Right atrium auricular region (tissue), 2 donors: ENCODE results near the gene C2orf49. TPM values are rescaled to one million over a fixed set of nuclear protein-coding genes. Genes with fewer than 3 reads are reported as not detected.
"Not testable (repeated sequence)": the region's sequence is repeated elsewhere in the genome, so short reads cannot be mapped to it uniquely, and the experiment has no call there.

Source experiments
- DNase-seq: peaks from one replicate; pipeline ENCODE4 v3.0.0-alpha.2; 2019; ENCODE audit warnings: low spot score
- H3K27ac ChIP-seq, 2 donors: fragments of 200-600 bp; sonication (generic); 1 replicate in 1 of 2; 2 replicates in 1 of 2; pipeline ENCODE4 v1.5.1; 2016 to 2019
- H3K27me3 ChIP-seq, 2 donors: fragments of 200-600 bp; sonication (generic); one replicate each; pipeline versions ENCODE4 v1.5.1 to v1.6.0; 2017 to 2019
- H3K36me3 ChIP-seq: fragments of 200-600 bp; sonication (generic); one replicate; pipeline ENCODE4 v1.5.1; 2016
- H3K4me1 ChIP-seq, 2 donors: fragments of 200-600 bp; sonication (generic); one replicate each; pipeline versions ENCODE4 v1.5.1 to v1.6.0; 2017 to 2019
- H3K4me3 ChIP-seq, 2 donors: fragments of 200-600 bp; sonication (generic); 1 replicate in 1 of 2; 2 replicates in 1 of 2; pipeline ENCODE4 v1.5.1; 2017 to 2019; ENCODE audit warnings: mild to moderate bottlenecking in 1 of 2, moderate library complexity in 1 of 2
- H3K9me3 ChIP-seq, 2 donors: fragments of 200-600 bp; sonication (generic); one replicate each; pipeline ENCODE4 v1.5.1; 2019
- total RNA-seq, 2 donors: library from RNA; depleted of rRNA; stranded (reverse); fragments of >200 nt; gene quantifications; one replicate each; pipeline ENCODE4 v1.1.0, GENCODE V29; 2016
- TF ChIP-seq, protein P1 (sequence below), 2 donors: fragments of 200-600 bp; sonication (generic); IDR thresholded peaks; one replicate each; pipeline ENCODE4 v1.5.1; 2019; ENCODE audit warnings: antibody characterized with exemption in 2 of 2

The C2orf49 gene
- total RNA-seq, 2 donors from 2014 or later, result 15.5 to 18.0 TPM

DNA sequence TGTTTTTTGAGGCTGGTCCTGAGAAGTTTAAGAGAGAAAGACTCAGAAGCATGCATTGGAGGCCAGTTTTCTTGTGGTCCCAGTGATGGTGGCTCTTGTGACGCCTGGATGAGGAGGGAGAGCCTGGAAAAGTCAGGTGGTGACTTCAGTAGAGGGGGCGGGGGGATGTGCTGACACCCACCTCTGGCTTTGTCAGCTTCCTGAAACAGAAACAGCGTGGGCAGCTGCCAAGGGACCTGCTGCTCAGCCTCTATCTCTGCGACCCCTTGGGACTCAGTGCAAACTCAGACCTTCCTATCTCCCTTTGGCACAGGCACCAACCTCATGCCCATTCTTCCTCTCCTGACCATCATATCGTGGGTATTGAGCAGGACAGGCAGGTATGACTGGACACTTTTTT lies 14.2 kb upstream of the C2orf49 start:
- Histone ChIP-seq H3K9me3 (no peaks in the 10 kb centered on the region), H3K4me3 (no peak overlapping the region), H3K27ac (no peak overlapping the region), H3K4me1 (peaks cover 0 to 20% of the 10 kb centered on the region in 2 donors), H3K36me3 (peaks cover 3% of the 10 kb centered on the region), H3K27me3 (no peaks in the 10 kb centered on the region)
- TF ChIP-seq, protein P1, sequence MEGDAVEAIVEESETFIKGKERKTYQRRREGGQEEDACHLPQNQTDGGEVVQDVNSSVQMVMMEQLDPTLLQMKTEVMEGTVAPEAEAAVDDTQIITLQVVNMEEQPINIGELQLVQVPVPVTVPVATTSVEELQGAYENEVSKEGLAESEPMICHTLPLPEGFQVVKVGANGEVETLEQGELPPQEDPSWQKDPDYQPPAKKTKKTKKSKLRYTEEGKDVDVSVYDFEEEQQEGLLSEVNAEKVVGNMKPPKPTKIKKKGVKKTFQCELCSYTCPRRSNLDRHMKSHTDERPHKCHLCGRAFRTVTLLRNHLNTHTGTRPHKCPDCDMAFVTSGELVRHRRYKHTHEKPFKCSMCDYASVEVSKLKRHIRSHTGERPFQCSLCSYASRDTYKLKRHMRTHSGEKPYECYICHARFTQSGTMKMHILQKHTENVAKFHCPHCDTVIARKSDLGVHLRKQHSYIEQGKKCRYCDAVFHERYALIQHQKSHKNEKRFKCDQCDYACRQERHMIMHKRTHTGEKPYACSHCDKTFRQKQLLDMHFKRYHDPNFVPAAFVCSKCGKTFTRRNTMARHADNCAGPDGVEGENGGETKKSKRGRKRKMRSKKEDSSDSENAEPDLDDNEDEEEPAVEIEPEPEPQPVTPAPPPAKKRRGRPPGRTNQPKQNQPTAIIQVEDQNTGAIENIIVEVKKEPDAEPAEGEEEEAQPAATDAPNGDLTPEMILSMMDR (IDR thresholded peaks at IDR 0.05), result no peak
- no peak for DNase-seq

GRCh38 chr2:105324101-105324500 lies 13.2 kb upstream of the C2orf49 start:
- TF ChIP-seq, protein P1 (IDR thresholded peaks at IDR 0.05), result no peak
- Histone ChIP-seq H3K4me3 (no peak overlapping the region), H3K36me3 (peaks cover 3% of the 10 kb centered on the region)

DNA sequence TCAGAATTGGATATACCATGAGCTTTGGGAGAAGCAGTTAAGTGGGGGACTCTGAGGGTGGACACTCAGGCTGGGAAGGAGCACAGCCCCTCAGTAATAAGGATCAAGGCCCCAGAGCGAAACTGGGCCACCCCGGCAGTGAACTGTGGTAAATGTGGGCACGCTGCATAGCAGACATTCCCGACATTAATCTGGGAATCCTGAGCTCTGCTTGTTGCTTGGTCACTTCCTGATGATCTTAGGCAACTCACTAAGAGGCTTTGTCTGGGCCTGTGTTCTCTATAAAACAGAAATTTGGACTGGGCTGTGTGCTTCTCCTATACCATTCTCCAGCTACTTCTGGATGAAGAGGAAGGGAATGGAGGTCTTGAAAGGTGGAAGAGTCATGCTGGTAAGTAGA lies 12.6 kb upstream of the C2orf49 start:
- no peak overlapping the region for H3K4me3 ChIP-seq
- H3K27ac ChIP-seq, result no peak overlapping the region
- TF ChIP-seq, protein P1 (IDR thresholded peaks at IDR 0.05), result no peak
- H3K9me3 ChIP-seq, result no peaks in the 10 kb centered on the region
- DNase-seq, result no peak
- H3K27me3 ChIP-seq, result no peaks in the 10 kb centered on the region
- H3K4me1 ChIP-seq, result peaks cover 0 to 30% of the 10 kb centered on the region in 2 donors
- peaks cover 3% of the 10 kb centered on the region for H3K36me3 ChIP-seq

More at GRCh38 chr2:105324101-105324500, 13.2 kb upstream of the C2orf49 start:
- no peaks in the 10 kb centered on the region for H3K27me3 ChIP-seq
- H3K9me3 ChIP-seq, result no peaks in the 10 kb centered on the region
- no peak for DNase-seq
- H3K4me1 ChIP-seq, result peaks cover 0 to 30% of the 10 kb centered on the region in 2 donors
- no peak overlapping the region for H3K27ac ChIP-seq

GRCh38 chr2:105325389-105325963 lies 11.9 kb upstream of the C2orf49 start:
- no peak for DNase-seq
- TF ChIP-seq, protein P1 (IDR thresholded peaks at IDR 0.05), result no peak
- H3K4me1 ChIP-seq, result peaks cover 0 to 30% of the 10 kb centered on the region in 2 donors
- no peaks in the 10 kb centered on the region for H3K9me3 ChIP-seq
- no peak overlapping the region for H3K27ac ChIP-seq
- no peak overlapping the region for H3K4me3 ChIP-seq
- no peaks in the 10 kb centered on the region for H3K27me3 ChIP-seq
- H3K36me3 ChIP-seq, result peaks cover 3% of the 10 kb centered on the region

- not testable (repeated sequence) for H3K4me3 ChIP-seq, H3K27ac ChIP-seq, H3K9me3 ChIP-seq, H3K27me3 ChIP-seq, H3K36me3 ChIP-seq, DNase-seq
- H3K4me1 ChIP-seq, result peaks cover 0 to 28% of the 10 kb centered on the region in 2 donors
Observed at GRCh38 chr2:105327271-105327670, 10.1 kb upstream of the C2orf49 start.

DNA sequence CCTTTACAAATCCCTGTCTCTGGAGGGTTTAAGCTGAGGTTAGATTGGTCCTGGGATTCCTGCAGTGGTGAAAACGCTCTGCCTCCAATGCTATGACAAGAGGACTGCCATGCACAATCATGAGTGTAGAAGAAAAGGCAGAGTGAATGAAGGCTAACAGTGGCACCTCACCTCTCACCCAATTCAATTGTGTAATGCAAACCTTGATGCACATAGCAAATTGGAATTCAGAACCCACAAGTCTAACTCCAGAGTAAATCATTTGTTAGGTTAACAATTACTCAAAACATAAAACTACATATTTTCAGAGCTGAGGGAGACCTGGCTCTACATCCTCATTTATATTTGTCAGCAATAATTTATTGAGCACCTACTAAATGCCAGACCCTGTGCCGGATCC lies 9.7 kb upstream of the C2orf49 start:
- Histone ChIP-seq H3K27me3 (no peaks in the 10 kb centered on the region), H3K36me3 (peaks cover 2% of the 10 kb centered on the region), H3K27ac (no peak overlapping the region), H3K9me3 (no peaks in the 10 kb centered on the region), H3K4me3 (no peak overlapping the region), H3K4me1 (peaks cover 0 to 28% of the 10 kb centered on the region in 2 donors)
- TF ChIP-seq, protein P1 (IDR thresholded peaks at IDR 0.05), result no peak
- DNase-seq, result no peak
